IPS-20b (cell line): ENCODE measurements around the gene STING1.
"Not testable (repeated sequence)": the region's sequence is repeated elsewhere in the genome, so short reads cannot be mapped to it uniquely, and the experiment has no call there.

ENCODE experiments used
- H3K27ac ChIP-seq: one replicate; pipeline ENCODE4 v1.5.1; 2013; ENCODE audit warnings: low read length
- H3K27me3 ChIP-seq: 2 replicates; pipeline ENCODE4 v1.6.1; 2013; ENCODE audit warnings: mild to moderate bottlenecking, low read length, inconsistent platforms; ENCODE audit not compliant: insufficient read depth
- H3K36me3 ChIP-seq: 2 replicates; pipeline ENCODE4 v1.6.1; 2013; ENCODE audit warnings: low read depth, mild to moderate bottlenecking, inconsistent platforms, low read length, moderate library complexity; ENCODE audit not compliant: insufficient read depth
- H3K4me1 ChIP-seq: 2 replicates; pipeline ENCODE4 v1.6.1; 2013; ENCODE audit warnings: mild to moderate bottlenecking, control low read depth, inconsistent platforms, low read length, moderate library complexity; ENCODE audit not compliant: insufficient read depth
- H3K4me3 ChIP-seq: 2 replicates; pipeline ENCODE4 v1.5.1; 2013; ENCODE audit warnings: mild to moderate bottlenecking, low read length, inconsistent platforms
- H3K9ac ChIP-seq: 2 replicates; pipeline ENCODE4 v1.6.1; 2013; ENCODE audit warnings: low read depth, mild to moderate bottlenecking, inconsistent platforms, low read length, moderate library complexity
- H3K9me3 ChIP-seq: 2 replicates; pipeline ENCODE4 v1.6.1; 2013; ENCODE audit warnings: mild to moderate bottlenecking, low read depth, low read length, inconsistent platforms; ENCODE audit not compliant: insufficient read depth

The STING1 gene

DNA sequence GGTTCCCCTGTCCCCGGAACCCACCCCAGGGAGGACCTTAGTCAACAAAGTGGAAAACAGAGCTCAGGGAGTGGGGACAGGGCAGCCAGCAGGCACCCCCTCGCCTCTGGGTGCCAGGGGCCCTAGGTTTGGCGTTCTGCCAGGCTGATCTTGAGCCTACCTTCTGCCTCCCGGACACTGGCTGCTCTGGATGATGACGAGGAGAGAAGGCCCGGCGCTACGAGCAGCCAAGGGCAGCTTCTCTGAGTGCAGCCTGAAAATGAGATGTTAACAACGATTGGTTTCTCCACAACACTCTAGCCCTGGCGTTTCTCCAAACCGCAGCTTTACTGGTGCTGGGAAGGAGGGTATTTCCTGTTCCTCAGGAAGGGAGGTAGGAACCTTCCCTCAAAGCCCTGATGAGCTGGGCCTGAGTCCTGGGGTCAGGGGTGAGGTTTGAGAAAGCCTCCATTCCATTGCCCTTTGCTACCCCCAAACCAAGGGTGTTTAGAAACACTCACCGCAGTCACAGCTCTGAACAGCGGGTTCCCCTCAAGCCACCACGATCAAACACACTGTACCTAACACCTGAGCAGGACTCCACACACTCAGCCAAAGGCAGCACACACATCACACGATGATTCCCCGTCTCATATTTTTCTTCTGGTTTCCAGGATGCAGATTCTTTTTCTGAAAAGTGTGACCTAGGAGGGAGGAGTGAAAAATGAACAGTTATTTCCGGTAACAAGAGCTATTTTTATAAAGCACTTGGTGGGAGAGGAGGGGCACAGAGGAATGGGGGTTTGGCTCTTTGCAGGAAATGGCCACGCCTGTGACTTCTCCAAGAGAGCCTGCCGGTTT lies at the start of gene STING1:
TSS of gene STING1 (minus strand) at position 709 of the 840 bp plus-strand sequence. CDS start 1,054 bp downstream, outside the sequence.
- H3K36me3 ChIP-seq: no peaks in the 10 kb centered on the region
- no peak within 1 kb of the TSS for H3K27ac ChIP-seq
- no peaks in the 10 kb centered on the region for H3K9me3 ChIP-seq
- peaks cover 2% of the 10 kb centered on the region; the same call in 1 of the 2 replicates for H3K4me1 ChIP-seq
- no peak within 1 kb of the TSS for H3K4me3 ChIP-seq
- H3K9ac ChIP-seq: no peak within 1 kb of the TSS
- H3K27me3 ChIP-seq: no peaks in the 10 kb centered on the region; the same call in 1 of the 2 replicates

GRCh38 chr5:139531772-139532169 lies 49.2 kb upstream of the STING1 start:
- Histone ChIP-seq H3K36me3 (no peaks in the 10 kb centered on the region), H3K4me3 (no peak overlapping the region), H3K27ac (no peak overlapping the region), H3K4me1 (peaks cover 13% of the 10 kb centered on the region; the same call in 1 of the 2 replicates), H3K9me3 (no peaks in the 10 kb centered on the region), H3K27me3 (no peaks in the 10 kb centered on the region), H3K9ac (no peak overlapping the region)

DNA sequence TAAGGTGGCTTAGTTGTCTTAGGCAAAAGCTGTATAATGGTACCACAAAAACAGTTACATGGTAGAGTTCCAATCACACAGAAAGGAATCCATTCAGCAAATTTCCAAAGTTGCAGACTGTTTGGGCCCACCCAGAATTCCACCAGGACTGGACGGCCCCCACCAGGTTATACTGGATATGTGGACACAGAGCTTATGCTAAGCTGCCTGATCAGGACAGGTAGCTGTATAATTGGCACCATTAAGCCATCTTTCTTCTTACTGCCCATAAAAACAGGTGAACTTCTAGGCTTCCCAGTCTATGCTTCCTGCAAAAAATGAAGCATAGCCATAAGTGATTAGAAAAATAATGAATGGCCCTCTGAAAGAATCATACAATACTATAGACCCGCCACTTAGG lies 47.5 kb upstream of the STING1 start:
- H3K27me3 ChIP-seq, H3K9ac ChIP-seq, H3K4me3 ChIP-seq, H3K9me3 ChIP-seq, H3K27ac ChIP-seq, H3K36me3 ChIP-seq: not testable (repeated sequence)
- H3K4me1 ChIP-seq: peaks cover 27% of the 10 kb centered on the region; the same call in 1 of the 2 replicates

- not testable (repeated sequence) for H3K9ac ChIP-seq, H3K4me3 ChIP-seq, H3K27me3 ChIP-seq, H3K27ac ChIP-seq, H3K36me3 ChIP-seq, H3K9me3 ChIP-seq
- H3K4me1 ChIP-seq: peaks cover 34% of the 10 kb centered on the region; the same call in 1 of the 2 replicates
Observed at GRCh38 chr5:139528695-139529094, 46.1 kb upstream of the STING1 start.

DNA sequence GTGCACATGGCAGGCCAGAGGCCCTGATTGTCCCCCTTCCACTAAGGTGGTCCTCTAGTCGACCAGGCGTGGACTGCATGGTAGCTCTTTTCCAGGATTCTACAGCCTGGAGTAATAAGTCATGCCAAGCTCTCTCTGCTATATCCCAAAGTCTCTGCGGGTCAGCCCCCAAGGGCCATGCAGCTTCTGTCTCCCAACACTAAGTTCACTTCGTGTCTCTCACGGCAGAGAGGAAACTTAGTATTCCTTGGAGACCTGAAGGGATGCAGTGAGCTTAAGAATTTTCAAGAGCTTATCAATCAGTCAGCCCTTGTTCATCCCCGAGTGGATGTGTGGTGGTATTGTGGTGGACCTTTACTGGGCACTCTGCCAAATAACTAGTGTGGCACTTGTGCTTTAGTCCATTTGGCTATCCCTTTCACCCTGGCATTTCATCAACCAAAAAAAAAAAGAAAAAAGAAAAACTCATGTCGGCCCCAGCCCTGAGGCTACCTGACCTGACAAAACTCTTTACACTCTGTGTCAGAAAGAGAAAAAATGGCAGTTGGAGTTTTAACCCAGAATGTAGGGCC lies 45.4 kb upstream of the STING1 start:
- not testable (repeated sequence) for H3K9me3 ChIP-seq, H3K4me3 ChIP-seq, H3K27me3 ChIP-seq, H3K9ac ChIP-seq, H3K36me3 ChIP-seq, H3K27ac ChIP-seq
- peaks cover 38% of the 10 kb centered on the region; the same call in 1 of the 2 replicates for H3K4me1 ChIP-seq

DNA sequence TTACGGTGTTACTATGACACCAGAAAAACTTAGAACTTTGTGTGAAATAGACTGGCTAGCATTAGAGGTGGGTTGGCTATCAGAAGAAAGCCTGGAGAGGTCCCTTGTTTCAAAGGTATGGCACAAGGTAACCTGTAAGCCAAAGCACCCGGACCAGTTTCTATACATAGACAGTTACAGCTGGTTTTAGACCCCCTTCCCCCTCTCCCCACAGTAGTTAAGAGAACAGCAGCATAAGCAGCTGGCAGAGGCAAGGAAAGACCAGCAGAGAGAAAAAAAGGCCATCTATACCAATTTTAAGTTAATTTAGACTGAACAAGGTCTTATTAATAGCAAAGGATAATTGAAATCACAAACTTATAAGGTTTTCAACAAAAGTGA lies 44.5 kb upstream of the STING1 start:
- H3K27me3 ChIP-seq, H3K27ac ChIP-seq, H3K9me3 ChIP-seq, H3K9ac ChIP-seq, H3K36me3 ChIP-seq: not testable (repeated sequence)
- Histone ChIP-seq H3K4me3 (peak overlapping the region; percentile 33; the same call in 1 of the 2 replicates), H3K4me1 (peaks cover 38% of the 10 kb centered on the region; the same call in 1 of the 2 replicates)

DNA sequence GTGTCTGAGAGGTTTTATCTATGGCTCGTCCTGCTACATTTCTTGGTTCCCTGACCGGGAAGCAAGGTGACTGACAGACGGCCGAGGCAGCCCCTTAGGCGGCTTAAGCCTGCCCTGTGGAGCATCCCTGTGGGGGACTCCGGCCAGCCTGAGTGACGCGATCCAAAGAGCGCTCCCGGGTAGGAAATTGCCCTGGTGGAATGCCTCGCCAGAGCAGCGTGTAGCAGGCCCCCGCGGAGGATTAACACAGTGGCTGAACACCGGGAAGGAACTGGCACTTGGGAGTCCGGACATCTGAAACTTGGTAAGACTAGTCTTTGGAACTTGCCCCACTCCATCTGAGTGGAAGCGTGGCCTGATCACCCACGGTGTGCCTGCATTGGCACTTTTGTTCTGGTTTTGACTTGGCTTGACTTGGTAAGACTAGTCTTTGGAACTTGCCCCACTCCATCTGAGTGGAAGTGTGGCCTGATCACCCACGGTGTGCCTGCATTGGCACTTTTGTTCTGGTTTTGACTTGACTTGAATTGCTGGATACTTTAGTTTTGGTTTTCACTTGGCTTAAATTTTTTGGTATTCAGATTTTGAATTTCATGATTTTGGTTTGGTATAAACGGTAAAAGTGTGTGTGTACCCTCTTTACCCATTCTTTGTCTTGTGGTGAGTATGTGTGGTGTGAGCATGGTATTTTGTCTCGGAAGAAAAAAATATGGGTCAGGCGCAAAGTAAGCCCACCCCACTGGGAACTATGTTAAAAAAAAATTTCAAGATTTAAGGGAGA lies 43.9 kb upstream of the STING1 start:
- H3K36me3 ChIP-seq, H3K9ac ChIP-seq, H3K9me3 ChIP-seq, H3K27ac ChIP-seq, H3K27me3 ChIP-seq: not testable (repeated sequence)
- Histone ChIP-seq H3K4me3 (peak overlapping the region; percentile 33; the same call in 1 of the 2 replicates), H3K4me1 (peaks cover 38% of the 10 kb centered on the region; the same call in 1 of the 2 replicates)

GRCh38 chr5:139525586-139526308 lies 43.2 kb upstream of the STING1 start:
- not testable (repeated sequence) for H3K9me3 ChIP-seq, H3K36me3 ChIP-seq, H3K27me3 ChIP-seq, H3K27ac ChIP-seq
- H3K4me1 ChIP-seq: peaks cover 38% of the 10 kb centered on the region; the same call in 1 of the 2 replicates
- H3K9ac ChIP-seq: peak overlapping the region; percentile 29; the same call in 1 of the 2 replicates
- peak overlapping the region; percentile 9; the same call in 1 of the 2 replicates for H3K4me3 ChIP-seq

DNA sequence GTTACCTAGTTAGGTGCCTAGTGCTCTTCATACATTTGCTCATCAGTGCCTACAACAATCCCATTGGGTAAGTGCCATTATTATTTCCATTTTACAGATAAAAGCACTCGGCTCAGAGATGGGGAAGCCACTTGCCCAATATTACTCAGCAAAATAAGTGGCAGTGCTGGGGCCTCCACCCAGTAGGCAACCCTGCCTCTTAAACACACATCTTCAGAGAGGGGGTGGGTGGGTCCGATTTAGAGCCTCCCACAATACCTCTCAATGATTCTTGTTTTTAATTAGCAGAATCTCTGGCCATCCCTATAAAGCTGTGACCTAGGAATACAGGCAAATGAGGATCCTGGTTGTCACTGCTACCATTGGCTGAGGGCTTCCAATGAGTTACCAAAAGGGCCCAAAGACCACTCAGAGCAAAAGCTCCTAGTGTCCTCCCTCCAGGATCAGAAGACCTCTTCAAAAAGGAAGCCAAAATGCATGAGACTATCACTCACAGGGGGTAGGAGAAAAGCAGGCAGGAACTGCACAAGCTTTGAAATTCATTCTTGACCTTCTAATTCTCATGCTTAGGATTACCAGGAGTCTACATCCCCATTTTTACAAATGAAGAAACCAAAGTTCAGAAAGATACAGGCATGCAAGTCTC lies 42.5 kb upstream of the STING1 start:
- Histone ChIP-seq H3K4me3 (peak overlapping the region; percentile 9; the same call in 1 of the 2 replicates), H3K4me1 (peaks cover 38% of the 10 kb centered on the region; the same call in 1 of the 2 replicates), H3K9ac (peak overlapping the region; percentile 29; the same call in 1 of the 2 replicates), H3K9me3 (no peaks in the 10 kb centered on the region), H3K27ac (no peak overlapping the region), H3K27me3 (no peaks in the 10 kb centered on the region), H3K36me3 (no peaks in the 10 kb centered on the region)

DNA sequence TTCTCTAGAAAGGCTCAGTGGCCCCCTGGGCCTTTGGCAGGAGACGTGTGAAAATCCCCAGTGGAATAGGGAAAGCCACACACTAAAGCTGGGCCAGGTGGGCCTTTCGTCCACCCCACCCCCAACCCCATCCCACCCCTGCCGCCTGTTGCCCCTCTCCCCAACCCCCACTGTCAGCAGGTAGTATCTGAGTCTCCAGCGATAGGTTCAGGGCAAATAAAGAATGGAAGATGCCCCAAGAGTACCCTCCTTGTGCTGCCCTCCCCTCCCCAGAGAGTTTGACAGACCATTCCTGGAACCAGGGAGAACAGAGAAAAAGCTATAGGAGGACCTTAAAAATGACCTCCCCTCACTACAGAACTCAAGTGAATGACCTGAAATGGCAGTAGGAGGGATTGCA lies 41.9 kb upstream of the STING1 start:
- Histone ChIP-seq H3K36me3 (no peaks in the 10 kb centered on the region), H3K9ac (no peak overlapping the region; the same call in 1 of the 2 replicates), H3K27me3 (no peaks in the 10 kb centered on the region), H3K27ac (no peak overlapping the region), H3K4me3 (peak overlapping the region; percentile 9; the same call in 1 of the 2 replicates), H3K9me3 (no peaks in the 10 kb centered on the region), H3K4me1 (peaks cover 38% of the 10 kb centered on the region; the same call in 1 of the 2 replicates)
